Upper lobe of left lung (tissue), 4 donors: Measurements from ENCODE around the gene BCHE.

Source experiments
- POLR2A ChIP-seq, 4 donors: fragments of 450-650 bp; IDR thresholded peaks; one replicate each; pipeline ENCODE4 v1.5.1; 2016 to 2017; ENCODE audit warnings: antibody characterized with exemption in 4 of 4, mild to moderate bottlenecking in 2 of 4
- POLR2AphosphoS5 ChIP-seq, 2 donors: sonication (generic); formaldehyde crosslinking; IDR thresholded peaks; one replicate each; pipeline ENCODE4 v1.5.1; 2017; ENCODE audit warnings: antibody characterized with exemption in 2 of 2
- TF ChIP-seq, protein P1 (sequence below), 6 experiments: fragments of 450-650 bp in 4 of 6; fragments of 200-600 bp in 2 of 6; sonication (generic) in 2 of 6; IDR thresholded peaks; one replicate each; pipeline ENCODE4 v1.5.1; 2016 to 2019; ENCODE audit warnings: antibody characterized with exemption in 6 of 6

DNA sequence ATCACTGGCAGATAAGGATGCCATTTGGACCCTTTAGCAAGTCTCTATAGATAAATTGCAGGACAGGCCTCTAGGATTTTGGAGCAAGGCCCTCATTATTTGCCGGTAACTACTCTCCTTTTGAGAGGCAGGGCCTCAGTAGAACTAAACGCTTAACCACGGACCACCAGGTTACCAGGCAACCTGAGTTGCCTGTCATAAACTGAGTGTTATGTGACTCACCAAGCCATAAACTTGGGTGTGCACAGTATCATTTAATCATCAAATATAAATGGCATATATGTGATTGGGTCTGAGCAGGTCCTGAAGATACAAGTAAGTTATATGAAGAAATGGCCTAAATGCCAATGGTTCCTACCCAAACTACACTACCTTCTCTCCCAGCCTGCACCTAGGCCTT is 93.2 kb downstream of the BCHE start:
- TF ChIP-seq, protein P1, sequence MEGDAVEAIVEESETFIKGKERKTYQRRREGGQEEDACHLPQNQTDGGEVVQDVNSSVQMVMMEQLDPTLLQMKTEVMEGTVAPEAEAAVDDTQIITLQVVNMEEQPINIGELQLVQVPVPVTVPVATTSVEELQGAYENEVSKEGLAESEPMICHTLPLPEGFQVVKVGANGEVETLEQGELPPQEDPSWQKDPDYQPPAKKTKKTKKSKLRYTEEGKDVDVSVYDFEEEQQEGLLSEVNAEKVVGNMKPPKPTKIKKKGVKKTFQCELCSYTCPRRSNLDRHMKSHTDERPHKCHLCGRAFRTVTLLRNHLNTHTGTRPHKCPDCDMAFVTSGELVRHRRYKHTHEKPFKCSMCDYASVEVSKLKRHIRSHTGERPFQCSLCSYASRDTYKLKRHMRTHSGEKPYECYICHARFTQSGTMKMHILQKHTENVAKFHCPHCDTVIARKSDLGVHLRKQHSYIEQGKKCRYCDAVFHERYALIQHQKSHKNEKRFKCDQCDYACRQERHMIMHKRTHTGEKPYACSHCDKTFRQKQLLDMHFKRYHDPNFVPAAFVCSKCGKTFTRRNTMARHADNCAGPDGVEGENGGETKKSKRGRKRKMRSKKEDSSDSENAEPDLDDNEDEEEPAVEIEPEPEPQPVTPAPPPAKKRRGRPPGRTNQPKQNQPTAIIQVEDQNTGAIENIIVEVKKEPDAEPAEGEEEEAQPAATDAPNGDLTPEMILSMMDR (IDR thresholded peaks at IDR 0.05): no peak
- no peak for TF ChIP-seq POLR2AphosphoS5 (IDR thresholded peaks at IDR 0.05)
- TF ChIP-seq POLR2A (IDR thresholded peaks at IDR 0.05): no peak
